ENCODE results near the gene IGF2BP2.
"Not testable (repeated sequence)": the region's sequence is repeated elsewhere in the genome, so short reads cannot be mapped to it uniquely, and the experiment has no call there.

IGF2BP2 gene

DNA sequence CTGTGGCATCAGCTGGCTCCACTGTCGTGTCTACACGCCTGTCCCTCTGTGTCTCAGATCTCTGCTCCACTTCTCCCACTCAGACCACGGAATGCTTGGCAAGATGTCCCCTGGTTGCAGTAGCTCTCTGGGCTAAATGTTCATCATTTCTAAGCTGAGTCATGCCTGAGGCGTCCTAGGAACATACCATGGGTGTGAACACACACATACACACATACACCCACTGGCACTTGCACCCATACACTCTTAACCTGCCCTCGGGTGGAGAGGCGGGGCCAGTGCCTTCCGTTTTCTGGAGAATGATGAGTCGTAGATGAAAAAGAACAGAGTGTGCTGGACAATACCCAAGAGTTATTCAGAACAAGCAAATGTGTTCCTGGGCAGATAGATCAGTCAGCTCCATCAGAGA, 166.3 kb downstream of the IGF2BP2 start:
- no peak for DNase-seq

DNA sequence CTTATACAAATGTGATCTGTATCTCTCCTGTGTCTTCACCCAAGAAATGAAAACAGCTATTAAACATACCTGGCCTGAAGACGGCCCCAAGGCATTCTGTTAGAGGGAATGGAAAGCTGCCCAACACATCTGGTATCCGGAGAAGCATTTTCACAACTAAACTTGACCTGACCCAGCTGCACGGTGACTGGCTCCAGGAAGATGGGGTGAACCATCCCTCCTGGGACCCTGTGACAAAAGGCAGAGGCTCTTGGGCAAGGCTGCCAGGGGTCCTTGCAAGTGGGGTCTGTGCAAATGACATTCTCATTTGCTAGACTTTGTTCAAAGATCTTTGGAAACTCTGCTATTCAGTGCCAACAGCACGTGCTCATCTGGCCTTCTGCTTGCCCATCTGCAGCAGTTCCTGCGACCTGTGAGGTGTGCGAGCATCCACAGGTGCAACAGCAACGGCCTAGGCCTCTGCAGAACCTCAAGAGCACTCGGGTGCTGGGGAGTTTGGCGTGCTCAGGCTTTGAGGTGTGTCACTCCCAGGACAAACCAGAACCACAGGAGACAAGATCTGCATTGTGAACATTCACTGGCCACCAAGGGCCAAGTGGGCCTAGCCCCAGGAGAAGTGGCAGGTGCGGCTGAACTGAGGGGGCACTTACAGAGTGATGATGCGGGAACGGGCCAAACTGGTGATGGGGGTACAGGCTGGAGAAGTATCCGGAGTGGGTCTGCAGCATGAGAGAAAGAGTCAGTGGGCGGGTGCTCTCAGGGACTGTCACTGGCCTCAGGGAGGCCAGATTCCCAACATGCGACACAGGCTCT, 166.9 kb downstream of the IGF2BP2 start:
- no peak for DNase-seq

DNA sequence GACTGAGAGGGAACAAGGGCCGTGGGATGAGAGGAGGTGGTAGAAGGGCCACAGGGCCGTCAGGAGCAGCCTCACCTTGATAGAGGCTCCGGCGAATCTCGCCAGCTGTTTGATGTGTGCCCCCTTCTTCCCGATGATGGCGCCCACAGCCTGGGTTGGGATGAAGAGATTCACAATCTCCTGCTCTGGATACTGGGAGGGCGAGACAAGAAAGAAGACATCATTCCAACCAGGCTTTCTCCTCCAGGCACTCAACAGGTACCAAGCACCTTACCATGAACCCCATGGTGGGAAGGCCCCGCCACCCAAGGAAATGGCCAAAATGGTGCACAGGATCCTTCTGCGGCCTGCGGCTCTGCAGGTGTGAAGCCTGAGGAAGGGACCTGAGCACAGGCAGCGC, 167.6 kb downstream of the IGF2BP2 start:
- no peak for DNase-seq

DNA sequence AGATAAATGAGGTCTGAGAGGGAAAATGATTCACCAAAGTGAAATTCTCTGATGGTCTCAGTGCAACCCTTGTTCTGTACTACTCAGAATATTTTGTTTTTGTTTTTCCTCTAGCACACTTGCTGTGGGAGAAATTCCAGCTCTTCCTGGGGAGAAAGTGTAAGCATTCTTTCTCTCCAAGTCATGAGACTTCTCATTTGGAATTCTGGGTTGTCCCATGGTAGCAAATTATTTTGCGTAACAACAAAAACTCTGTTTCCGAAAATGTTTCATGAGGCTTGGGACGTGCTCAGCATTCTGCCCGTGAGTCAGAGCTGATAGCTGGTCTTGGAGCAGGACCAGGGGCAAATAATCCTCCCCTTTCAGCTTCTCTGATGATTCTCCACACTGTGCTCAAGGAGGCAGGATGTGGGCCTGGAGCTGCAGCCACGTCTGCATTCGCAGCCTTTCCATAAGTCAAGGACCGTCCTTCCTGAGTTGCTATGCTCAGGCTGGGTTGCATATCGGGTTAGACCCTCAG, 168.5 kb downstream of the IGF2BP2 start:
- DNase-seq = no peak

DNA sequence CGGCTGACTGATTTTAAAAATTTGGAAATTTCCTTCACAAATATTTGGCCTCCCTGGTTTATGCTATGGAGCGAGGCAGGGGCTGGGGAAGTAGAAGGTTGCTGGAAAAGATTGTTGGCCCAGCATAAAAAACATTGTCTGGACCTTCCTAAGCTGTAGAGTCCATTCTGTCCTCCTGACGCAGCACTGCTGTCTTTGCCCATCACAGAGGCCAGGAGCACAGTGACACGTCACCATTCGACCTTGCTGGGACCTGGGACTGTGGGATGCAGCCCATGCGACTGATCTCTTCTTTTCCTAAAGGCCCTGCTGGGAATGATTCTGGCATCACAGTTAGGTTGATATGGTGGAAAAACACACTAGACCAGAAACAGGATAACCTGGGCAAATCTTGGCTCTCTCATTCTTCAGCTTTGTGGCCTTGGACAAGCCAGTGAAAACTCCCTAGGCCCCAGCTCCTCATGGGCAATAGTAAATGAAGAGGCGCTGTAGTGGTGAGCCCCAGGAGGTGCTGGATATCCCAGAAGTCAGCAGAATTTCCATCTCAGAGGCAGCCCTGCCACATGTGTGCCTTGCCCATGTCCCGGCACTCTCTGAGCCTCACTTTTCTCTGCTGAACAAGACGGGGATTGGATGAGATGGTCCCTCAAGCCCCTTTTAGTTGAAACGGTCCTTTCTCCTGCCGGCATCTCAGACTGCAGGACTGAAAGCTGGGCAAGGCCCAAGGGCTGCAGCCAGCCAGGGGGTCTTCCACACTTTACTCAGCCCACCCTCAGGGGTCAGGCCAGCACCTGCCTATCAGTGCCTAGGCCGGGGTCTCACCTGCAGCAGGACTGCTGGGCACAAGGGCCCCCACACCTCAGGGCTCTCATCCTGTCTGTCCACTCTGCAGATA, 169.2 kb downstream of the IGF2BP2 start:
- no peak for DNase-seq

DNA sequence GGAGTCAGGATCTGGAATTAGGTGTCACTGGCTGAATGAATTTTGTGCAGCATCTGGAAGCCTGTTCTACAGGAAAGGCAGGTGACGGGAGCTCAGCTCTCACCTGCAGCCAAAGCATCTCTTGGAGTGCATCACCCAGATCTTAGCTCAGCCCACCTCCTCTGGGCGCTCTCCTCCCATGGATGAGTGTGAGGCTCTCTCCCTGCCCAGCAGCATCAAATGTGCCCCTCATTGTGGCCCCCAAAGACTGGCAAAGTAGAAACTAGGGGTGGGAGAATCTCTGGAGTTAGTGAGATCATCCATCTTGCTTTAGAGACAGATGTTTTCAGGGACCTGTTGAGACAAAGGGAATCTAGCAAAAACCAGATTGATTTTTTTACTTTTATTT, 170.1 kb downstream of the IGF2BP2 start:
- no peak for DNase-seq

DNA sequence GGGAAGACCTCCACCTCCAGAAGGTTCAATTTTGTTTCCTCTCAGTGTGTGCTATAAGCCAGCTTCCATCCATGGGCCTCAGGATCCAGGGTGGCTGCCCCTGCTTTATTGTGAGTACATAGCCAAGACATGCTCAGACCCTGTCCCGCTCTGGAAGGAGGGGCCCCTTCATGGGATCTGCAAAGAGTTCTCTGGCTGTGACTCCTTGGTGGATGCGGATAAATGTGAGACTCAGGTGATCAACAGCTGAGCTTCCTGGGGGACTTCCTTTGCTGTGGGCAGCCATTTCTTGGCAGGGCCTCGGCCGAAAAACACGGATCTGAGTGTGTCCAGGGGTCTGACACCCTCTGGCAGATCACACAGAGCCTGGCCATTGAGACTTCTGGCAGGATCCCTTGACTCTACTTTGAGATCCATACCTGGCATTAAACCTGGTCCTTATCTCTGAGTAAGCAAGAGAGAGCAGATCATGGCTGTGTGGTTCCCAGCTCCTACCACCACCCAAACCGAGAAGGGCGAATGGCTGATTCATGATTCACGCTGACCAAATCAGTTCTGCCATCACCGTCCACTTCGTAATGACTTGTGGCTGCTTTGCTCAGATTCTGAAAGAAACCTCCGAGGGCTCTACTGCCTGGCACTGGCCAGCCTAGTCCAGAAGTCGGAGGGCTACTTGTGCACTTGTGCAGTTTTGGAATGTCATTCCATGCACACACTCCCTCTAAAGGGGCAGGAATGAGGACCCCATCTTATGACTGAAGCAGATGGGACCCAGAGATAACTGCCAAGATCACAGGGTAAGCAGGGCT, 170.7 kb downstream of the IGF2BP2 start:
- DNase-seq = no peak

DNA sequence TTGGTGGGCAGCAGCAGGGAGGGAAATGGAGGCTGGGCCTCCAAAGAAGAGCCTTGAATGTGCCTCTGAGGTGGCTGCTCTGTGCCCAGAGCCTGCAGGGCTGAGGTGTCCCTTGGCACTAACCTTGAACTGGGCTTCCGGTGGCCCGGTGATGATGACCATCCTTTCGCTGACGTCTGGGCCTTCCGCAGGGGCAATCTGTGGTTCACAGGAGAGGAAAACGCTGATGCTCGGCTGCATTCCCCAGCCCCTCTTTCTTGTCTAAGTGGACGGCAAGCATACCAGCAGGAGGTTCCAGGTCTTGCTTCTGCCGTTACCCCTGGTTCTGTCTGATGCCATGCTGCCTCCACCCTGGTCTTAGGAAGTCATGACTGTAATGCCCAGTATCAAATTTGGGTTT, 172.9 kb downstream of the IGF2BP2 start:
- DNase-seq = no peak

DNA sequence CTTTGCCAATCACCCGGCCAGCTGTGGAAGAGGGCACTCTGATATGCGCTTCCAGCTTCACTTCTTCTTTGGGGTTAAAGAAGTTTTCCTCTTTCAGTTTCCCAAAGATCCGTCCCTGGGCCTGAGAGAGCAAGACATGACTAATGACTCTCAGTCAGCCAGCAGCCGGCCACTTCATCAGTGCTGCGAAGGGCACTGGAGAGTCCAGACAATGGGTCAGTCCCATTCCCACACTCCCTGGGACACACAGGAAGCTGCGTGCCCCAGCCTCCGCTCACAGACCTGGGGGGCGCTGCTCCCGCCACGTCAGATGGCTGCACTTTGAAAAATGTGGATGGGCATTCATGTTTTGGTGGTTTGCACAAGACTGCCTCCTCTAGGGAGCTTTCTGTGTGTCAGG, 175.4 kb downstream of the IGF2BP2 start:
- DNase-seq = no peak

DNA sequence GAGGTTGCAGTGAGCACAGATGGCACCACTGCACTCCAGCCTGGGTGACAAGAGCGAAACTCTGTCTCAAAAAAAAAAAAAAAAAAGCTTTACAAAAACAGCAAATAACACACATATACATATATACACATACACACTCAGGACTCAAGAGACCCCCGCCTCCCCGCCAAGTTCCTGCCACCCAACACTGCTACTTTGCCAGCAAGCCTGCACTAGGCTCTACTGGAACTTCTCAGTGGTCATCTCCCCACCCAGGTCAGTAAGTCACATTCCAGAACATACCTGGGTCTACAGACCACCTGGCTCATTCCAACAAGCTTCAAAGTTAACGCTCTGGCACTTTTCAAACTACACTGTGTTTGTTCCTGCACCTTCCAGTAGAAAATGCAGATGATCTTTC, 176.4 kb downstream of the IGF2BP2 start:
- DNase-seq = no peak

DNA sequence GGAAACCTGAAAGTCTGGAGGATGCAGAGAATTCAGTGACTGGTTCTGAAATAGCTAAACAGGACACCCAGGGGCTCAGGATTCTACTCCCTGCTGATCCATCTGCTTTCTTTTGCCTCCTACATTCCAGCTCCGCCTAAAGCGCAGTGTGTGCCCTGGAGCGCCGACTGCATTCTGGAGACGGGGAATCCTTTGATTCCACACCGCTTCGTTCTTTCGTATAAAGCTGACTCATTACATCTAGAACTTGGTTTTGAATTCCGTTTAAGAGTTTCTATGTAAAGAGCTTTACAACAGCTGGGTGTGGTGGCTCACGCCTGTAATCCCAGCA, 177.0 kb downstream of the IGF2BP2 start:
- no peak for DNase-seq

DNA sequence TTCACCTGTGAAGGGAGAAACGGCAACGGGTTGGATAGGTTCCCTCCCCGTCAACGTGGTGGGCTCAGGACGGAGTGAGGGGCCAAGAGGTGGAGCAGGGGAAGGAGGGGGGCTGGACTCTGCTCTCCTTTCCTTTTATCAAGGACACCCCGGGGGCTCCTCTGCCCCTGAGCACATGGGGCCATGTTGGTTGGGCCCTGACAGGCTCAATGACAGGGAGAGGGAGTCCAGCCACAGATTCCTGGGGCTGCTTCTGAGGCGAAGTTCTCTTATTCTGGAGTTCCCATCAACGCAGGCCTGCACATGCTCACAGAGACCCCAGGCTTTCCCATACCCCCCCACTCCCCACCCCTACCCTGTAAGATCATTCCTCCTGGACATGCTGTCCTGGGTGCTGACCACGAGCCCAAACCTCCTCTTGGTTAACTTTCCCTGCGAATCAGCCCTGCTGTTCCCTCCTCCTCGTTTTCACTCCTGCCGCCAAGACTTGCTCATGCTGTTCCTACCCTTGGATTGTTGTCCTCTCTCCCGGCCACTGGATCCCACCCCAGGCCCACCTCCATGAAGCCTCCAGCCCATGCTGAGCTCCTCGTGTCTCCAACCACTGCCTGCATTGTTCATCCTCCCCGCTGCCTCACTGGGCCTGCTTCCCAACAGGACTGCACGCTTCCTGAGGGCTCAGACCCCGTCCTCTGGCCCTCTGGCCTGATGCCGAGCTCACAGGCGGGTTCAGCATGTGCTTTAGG, 177.5 kb downstream of the IGF2BP2 start:
- DNase-seq = no peak

DNA sequence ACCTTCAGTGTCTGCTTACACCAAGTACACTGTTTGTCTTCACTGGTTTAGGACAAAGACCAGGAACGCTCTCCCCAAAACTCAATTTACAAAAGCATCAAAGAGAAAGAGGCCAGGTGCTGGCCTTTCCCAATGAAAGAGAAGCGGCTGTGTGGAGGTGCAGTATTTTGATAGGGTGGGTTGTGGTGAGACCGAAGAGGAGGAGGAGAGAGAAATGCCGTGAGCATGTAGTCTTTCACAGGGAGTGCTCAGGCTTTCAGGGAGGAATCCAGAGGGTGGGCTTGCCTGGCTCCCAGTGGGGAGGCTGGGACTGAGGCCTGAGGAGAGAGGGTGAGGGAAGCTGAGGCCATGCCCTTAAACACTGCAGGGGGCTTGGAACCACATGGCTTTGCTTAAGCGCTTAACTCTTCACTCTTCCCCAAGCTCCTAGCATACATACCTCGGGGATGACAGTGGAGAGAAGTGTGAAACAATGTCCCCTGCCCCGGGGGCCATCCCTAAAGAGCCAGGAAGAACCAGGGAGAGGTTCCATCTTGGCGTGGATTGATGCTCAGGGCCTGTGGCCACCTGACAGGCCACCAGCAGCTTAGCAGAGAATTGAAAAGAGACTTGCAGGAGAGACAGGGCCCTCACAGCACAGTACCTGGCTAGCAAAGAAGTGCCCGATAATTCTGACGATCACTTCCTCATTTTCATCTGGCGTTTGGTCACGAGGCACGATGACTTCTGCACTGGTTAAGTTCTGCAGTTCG, 178.3 kb downstream of the IGF2BP2 start:
- no peak for DNase-seq

DNA sequence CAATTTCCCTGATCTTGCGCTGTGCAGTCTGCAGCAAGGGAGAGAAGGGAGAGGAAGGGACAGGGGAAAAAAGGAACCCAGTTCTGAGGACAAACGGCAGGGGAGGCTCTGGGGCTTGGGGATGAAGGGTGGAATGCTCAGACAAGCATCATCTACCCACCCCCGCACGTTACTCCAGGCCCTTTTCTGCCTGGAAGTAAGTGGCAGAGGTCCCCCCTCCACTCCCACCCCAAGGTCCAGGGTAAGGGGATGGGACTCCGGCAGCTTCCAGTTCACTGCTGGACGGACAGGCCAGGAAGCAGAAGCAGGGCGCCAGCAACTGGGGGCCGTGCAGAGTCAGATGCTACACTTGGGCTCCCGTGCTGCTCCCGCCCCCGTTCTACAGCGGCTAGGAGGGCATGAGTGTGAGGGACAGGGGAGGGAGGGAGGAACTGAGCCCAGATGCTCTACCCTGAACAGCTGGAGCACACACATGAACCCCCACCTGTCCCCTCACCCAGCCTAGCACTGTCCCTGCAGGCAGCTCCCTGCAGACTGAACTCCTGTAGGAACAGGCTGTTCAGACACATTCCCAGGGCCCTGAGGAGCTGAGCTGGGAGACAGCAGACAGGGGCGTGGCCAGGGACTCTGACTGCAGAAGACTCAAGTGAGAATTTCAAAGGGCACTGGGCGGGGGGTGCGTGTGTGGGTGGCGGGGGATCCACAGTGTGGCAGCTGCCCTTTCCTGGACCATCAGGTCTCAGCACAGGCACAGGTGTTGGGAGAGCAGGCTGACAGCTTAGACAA, 179.1 kb downstream of the IGF2BP2 start:
- DNase-seq = no peak

DNA sequence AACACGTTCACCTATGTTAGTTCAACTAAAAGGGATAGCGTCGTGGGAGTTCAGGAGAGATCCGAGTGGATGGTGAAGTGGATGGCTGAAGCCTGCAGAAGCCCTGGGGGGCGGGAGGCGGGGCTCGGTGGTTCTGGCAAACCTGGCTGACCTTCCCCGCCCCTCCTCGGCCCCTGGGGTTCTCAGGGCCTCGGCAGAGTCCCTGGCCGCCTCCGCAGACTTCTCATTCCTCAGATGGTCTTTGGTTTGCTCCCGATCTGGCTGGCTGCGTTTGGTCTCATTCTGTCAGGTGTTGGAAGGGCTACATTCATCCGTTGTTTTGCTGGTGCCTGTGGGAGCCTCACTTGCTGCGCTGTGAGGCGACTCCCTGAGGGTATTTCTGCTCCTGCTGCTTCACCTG, 179.7 kb downstream of the IGF2BP2 start:
- DNase-seq = not testable (repeated sequence)

DNA sequence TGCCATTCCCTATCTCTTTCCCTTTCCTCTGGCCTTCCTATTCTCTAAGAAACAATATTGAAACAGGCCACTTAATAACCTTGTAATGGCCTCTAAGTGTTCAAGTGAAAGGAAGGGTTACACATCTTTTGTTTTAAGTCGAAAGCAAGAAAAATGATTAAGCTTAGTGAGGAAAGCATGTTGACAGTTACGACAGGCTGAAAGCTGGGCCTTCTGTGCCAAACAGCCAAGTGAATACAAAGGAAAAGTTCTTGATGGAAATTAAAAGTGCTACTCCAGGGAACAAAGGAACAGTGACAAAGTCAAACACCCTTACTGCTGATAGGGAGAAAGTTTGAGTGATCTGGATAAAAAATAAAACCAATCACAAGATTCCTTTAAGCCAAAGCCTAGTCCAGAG, 184.5 kb downstream of the IGF2BP2 start:
- no peak for DNase-seq

DNA sequence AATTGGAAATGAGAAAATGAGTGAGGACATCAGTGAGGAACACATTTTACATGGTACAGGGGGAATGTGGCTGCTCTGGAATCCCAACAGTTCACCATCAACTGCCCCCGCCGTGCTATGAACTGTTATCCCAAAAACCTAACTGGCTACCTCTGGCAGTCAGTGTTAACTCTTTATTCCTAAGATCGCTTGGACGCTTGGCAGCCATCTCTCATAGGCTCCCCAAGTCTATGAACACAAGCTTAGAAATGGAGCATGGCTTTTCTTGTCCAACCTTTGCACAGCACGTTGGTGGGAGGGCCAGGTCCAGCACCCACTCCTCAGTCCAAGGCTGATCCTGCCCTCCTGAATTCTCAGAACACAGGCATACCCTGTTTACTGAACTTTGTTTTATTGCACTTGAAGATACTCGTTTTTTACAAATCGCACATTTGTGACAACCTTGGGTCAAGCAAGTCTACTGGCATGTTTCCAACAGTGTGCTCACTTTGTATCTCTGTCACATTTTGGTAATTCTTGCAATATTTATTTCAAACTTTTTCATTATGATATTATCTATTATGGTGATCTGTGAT, 185.1 kb downstream of the IGF2BP2 start:
- DNase-seq = no peak

DNA sequence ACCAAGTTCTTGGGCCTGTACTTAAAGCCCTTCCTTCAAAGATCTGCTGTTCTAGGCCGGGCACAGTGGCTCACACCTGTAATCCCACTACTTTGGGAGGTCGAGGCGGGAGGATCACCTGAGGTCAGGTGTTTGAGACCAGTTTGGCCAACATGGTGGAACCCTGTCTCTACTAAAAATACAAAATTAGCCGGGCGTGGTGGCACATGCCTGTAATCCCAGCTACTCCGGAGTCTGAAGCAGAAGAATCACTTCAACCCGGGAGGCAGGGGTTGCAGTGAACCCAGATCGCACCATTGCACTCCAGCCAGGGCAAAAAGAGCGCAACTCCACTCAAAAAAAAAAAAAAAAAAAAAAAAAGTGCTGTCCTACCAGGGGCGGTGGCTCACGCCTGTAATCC, 186.2 kb downstream of the IGF2BP2 start:
- DNase-seq = not testable (repeated sequence)

DNA sequence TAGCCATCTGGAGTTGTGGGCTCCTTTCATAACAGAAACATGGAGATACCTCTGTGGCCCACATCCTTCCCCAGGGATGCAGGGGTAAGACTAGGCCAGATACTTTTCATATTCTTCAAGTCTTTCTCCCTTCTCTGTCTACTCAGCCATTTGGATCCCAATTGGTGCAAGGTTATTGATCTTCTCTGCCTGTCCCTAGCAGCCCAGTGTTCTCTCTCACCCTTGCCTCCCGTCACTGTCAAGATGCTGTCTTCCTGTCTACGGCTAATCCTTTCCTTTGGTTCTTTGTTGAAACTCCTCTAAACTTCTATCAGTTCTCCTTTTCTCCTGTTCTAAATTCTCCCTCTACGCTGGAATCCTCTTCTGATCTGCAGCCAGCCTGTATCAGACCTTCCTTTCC, 187.5 kb downstream of the IGF2BP2 start:
- no peak for DNase-seq

DNA sequence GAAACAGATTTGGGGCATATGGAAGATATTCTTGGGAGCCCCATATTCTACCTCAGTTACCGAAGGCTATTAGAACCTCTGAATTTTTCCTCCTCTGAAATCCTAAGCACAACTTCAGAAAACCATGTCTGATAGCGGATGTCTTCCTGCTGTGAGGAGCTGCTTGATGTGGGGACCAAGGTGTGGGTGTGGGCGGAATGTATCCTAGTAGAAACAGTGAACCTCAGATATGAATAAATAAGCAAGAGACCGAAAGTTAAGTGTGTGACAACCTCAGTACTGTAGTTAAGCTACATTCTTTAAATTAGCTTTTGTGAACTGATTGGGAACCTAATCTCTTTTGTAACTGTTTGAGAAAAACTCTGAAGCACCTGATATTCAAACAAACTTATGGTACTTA, 191.8 kb downstream of the IGF2BP2 start:
- no peak for DNase-seq
